Stimulated activated CD8-positive, alpha-beta memory T cell treated with anti-CD3 and anti-CD28 coated beads, Interleukin-12 subunit alpha, Interleukin-12 subunit beta, amount 100 ng/mL, for 24 hours (primary cell): ENCODE measurements around the gene VMP1.
"Not testable (repeated sequence)": the region's sequence is repeated elsewhere in the genome, so short reads cannot be mapped to it uniquely, and the experiment has no call there.

ENCODE experiments used
- DNase-seq: peaks from one replicate; pipeline ENCODE4 v3.0.0-alpha.2; 2020; ENCODE audit errors: extremely low read depth

The VMP1 gene

GRCh38 chr17:59858167-59858816 lies 150.8 kb downstream of the VMP1 start:
- no peak for DNase-seq

GRCh38 chr17:59858932-59859331 lies 151.5 kb downstream of the VMP1 start:
- DNase-seq, result no peak

GRCh38 chr17:59859444-59860025 lies 152.1 kb downstream of the VMP1 start:
- DNase-seq, result no peak

GRCh38 chr17:59863616-59864015 lies 156.2 kb downstream of the VMP1 start:
- no peak for DNase-seq

GRCh38 chr17:59869941-59870218 lies 162.4 kb downstream of the VMP1 start:
- DNase-seq, result no peak

GRCh38 chr17:59870482-59870881 lies 163.0 kb downstream of the VMP1 start:
- DNase-seq, result no peak

- no peak for DNase-seq
Observed at GRCh38 chr17:59872351-59872750, 164.9 kb downstream of the VMP1 start.

GRCh38 chr17:59873414-59873813 lies 166.0 kb downstream of the VMP1 start:
- not testable (repeated sequence) for DNase-seq

- no peak for DNase-seq
Observed at GRCh38 chr17:59874376-59874775, 166.9 kb downstream of the VMP1 start.

- DNase-seq, result no peak
Observed at GRCh38 chr17:59876107-59876506, 168.7 kb downstream of the VMP1 start.

- no peak for DNase-seq
Observed at GRCh38 chr17:59877965-59878364, 170.5 kb downstream of the VMP1 start.

GRCh38 chr17:59878624-59879023 lies 171.2 kb downstream of the VMP1 start:
- no peak for DNase-seq

GRCh38 chr17:59884861-59885260 lies 177.4 kb downstream of the VMP1 start:
- DNase-seq, result no peak

GRCh38 chr17:59888145-59888750 lies 180.8 kb downstream of the VMP1 start:
- DNase-seq, result no peak

- DNase-seq, result no peak
Observed at GRCh38 chr17:59890720-59891119, 183.3 kb downstream of the VMP1 start.
